Uterus (tissue), 2 donors: Measurements from ENCODE around the gene TXLNG.

Experiments used
- CTCF ChIP-seq, 4 experiments: fragments of 200-600 bp in 2 of 4; fragments of 450-650 bp in 2 of 4; sonication (generic) in 2 of 4; IDR thresholded peaks; one replicate each; pipeline ENCODE4 v1.5.1; 2016 to 2019; ENCODE audit warnings: antibody characterized with exemption in 4 of 4, mild to moderate bottlenecking in 2 of 4, moderate library complexity in 1 of 4
- POLR2A ChIP-seq, 2 donors: fragments of 450-650 bp; IDR thresholded peaks; one replicate each; pipeline ENCODE4 v1.6.1; 2016; ENCODE audit warnings: antibody characterized with exemption in 2 of 2, mild to moderate bottlenecking in 1 of 2, moderate library complexity in 1 of 2

GRCh38 chrX:16873106-16873505, 86.8 kb downstream of the TXLNG start:
- TF ChIP-seq CTCF (IDR thresholded peaks at IDR 0.05) (no peak), POLR2A (IDR thresholded peaks at IDR 0.05) (no peak)
